Neural cell (in vitro differentiated cells): Measurements from ENCODE around the gene FAM168B. TPM values are rescaled to one million over a fixed set of nuclear protein-coding genes. Genes with fewer than 3 reads are reported as not detected.
A peak's percentile ranks its signal among the peaks of the same experiment; 100 is the strongest.

ENCODE experiments used
- H2AFZ ChIP-seq: fragments of 200-600, 300-800 bp; sonication (generic), shearing (Covaris generic); 2 replicates; pipeline ENCODE4 v1.6.0; 2014; ENCODE audit warnings: low read depth, mild to moderate bottlenecking, antibody characterized with exemption, low read length, moderate library complexity
- H3F3A ChIP-seq: fragments of 200-600 bp; shearing (Covaris generic); 2 replicates; pipeline ENCODE4 v1.6.1; 2016; ENCODE audit warnings: mild to moderate bottlenecking, moderate library complexity, mixed read lengths, antibody characterized with exemption, low read length; ENCODE audit not compliant: insufficient read depth, poor library complexity, severe bottlenecking
- H3K27ac ChIP-seq: fragments of 200-600, 300-800 bp; sonication (generic), shearing (Covaris generic); 2 replicates; pipeline ENCODE4 v1.5.1; 2014; ENCODE audit warnings: mild to moderate bottlenecking, low read length, moderate library complexity
- H3K27me3 ChIP-seq: fragments of 300-800, 200-600 bp; sonication (generic), shearing (Covaris generic); 2 replicates; pipeline ENCODE4 v1.6.0; 2014; ENCODE audit warnings: mild to moderate bottlenecking, low read depth, low read length, moderate library complexity; ENCODE audit not compliant: insufficient read depth
- H3K36me3 ChIP-seq: fragments of 300-800, 200-600 bp; sonication (generic), shearing (Covaris generic); 2 replicates; pipeline ENCODE4 v1.5.1; 2014; ENCODE audit warnings: mild to moderate bottlenecking, antibody characterized with exemption, low read length, moderate library complexity; ENCODE audit not compliant: insufficient read depth
- H3K4me2 ChIP-seq: fragments of 300-800, 200-600 bp; sonication (generic), shearing (Covaris generic); 2 replicates; pipeline ENCODE4 v1.6.0; 2014; ENCODE audit warnings: mild to moderate bottlenecking, low read length
- H3K4me3 ChIP-seq: fragments of 300-800, 200-600 bp; sonication (generic), shearing (Covaris generic); 2 replicates; pipeline ENCODE4 v1.5.1; 2014; ENCODE audit warnings: mild to moderate bottlenecking, low read length, moderate library complexity
- H3K79me2 ChIP-seq: fragments of 200-600 bp; shearing (Covaris generic); replicated peaks from 2 replicates; pipeline ENCODE4 v1.6.0; 2014; ENCODE audit warnings: mild to moderate bottlenecking, low read length, moderate library complexity; ENCODE audit not compliant: insufficient read depth
- H3K9ac ChIP-seq: fragments of 300-800, 200-600 bp; sonication (generic), shearing (Covaris generic); 2 replicates; pipeline ENCODE4 v1.6.1; 2016; ENCODE audit warnings: mild to moderate bottlenecking, low read length, mixed read lengths
- H3K9me2 ChIP-seq: fragments of 200-600 bp; shearing (Covaris generic); 2 replicates; pipeline ENCODE4 v1.6.1; 2016; ENCODE audit warnings: mild to moderate bottlenecking, low read length, mixed read lengths; ENCODE audit not compliant: insufficient read depth
- H3K9me3 ChIP-seq: fragments of 200-600, 300-800 bp; sonication (generic), shearing (Covaris generic); 2 replicates; pipeline ENCODE4 v1.6.1; 2016; ENCODE audit warnings: mild to moderate bottlenecking, mixed run types, low read length, moderate library complexity, mixed read lengths
- H4K20me1 ChIP-seq: fragments of 200-600 bp; shearing (Covaris generic); 2 replicates; pipeline ENCODE4 v1.6.1; 2016; ENCODE audit warnings: mild to moderate bottlenecking, mixed run types; ENCODE audit not compliant: insufficient read depth
- EP300 ChIP-seq: fragments of 450-650 bp; conservative IDR thresholded peaks from 2 replicates; pipeline ENCODE4 v1.6.1; 2014; ENCODE audit warnings: antibody characterized with exemption, mild to moderate bottlenecking, moderate library complexity; ENCODE audit not compliant: poor library complexity, severe bottlenecking
- EZH2 ChIP-seq: fragments of 200-600, 300-800 bp; shearing (Covaris generic), sonication (generic); IDR thresholded peaks from 2 replicates; pipeline ENCODE4 v1.6.1; 2014; ENCODE audit warnings: antibody characterized with exemption, low read length, borderline replicate concordance, mild to moderate bottlenecking; ENCODE audit not compliant: insufficient read depth, poor library complexity, severe bottlenecking
- MXI1 ChIP-seq: fragments of 450-650 bp; conservative IDR thresholded peaks from 2 replicates; pipeline ENCODE4 v1.6.1; 2014; ENCODE audit warnings: antibody characterized with exemption, mild to moderate bottlenecking; ENCODE audit not compliant: poor library complexity, severe bottlenecking
- POLR2AphosphoS5 ChIP-seq: IDR thresholded peaks from 2 replicates; pipeline ENCODE4 v1.6.1; 2012
- RAD21 ChIP-seq: fragments of 450-650 bp; conservative IDR thresholded peaks from 2 replicates; pipeline ENCODE4 v1.6.1; 2014; ENCODE audit warnings: antibody characterized with exemption, mild to moderate bottlenecking, moderate library complexity
- SMC3 ChIP-seq: fragments of 450-650 bp; conservative IDR thresholded peaks from 2 replicates; pipeline ENCODE4 v1.6.1; 2014; ENCODE audit warnings: antibody characterized with exemption, mild to moderate bottlenecking, moderate library complexity; ENCODE audit not compliant: poor library complexity
- TAF1 ChIP-seq: IDR thresholded peaks from 2 replicates; pipeline ENCODE4 v1.6.1; 2012; ENCODE audit warnings: low read depth
- polyA minus RNA-seq: library from RNA; depleted of rRNA, polyadenylated mRNA; stranded (reverse); fragments of >200 nt; gene quantifications from 2 replicates; pipeline ENCODE4 v1.2.3, GENCODE V29; 2014
- polyA plus RNA-seq: library from polyadenylated mRNA; depleted of rRNA; stranded (reverse); fragments of >200 nt; gene quantifications from 2 replicates; pipeline ENCODE4 v1.2.3, GENCODE V29; 2014
- TF ChIP-seq, protein P1 (sequence below): IDR thresholded peaks from 2 replicates; pipeline ENCODE4 v1.6.1; 2012; ENCODE audit warnings: borderline replicate concordance
- TF ChIP-seq, protein P2 (sequence below): fragments of 450-650 bp; IDR thresholded peaks from 2 replicates; pipeline ENCODE4 v1.5.1; 2014; ENCODE audit warnings: antibody characterized with exemption, mild to moderate bottlenecking, moderate library complexity; ENCODE audit not compliant: poor library complexity, severe bottlenecking

Gene FAM168B
- 154 and 162 TPM in 2 replicates for polyA plus RNA-seq
- 174 and 178 TPM in 2 replicates for polyA minus RNA-seq

DNA sequence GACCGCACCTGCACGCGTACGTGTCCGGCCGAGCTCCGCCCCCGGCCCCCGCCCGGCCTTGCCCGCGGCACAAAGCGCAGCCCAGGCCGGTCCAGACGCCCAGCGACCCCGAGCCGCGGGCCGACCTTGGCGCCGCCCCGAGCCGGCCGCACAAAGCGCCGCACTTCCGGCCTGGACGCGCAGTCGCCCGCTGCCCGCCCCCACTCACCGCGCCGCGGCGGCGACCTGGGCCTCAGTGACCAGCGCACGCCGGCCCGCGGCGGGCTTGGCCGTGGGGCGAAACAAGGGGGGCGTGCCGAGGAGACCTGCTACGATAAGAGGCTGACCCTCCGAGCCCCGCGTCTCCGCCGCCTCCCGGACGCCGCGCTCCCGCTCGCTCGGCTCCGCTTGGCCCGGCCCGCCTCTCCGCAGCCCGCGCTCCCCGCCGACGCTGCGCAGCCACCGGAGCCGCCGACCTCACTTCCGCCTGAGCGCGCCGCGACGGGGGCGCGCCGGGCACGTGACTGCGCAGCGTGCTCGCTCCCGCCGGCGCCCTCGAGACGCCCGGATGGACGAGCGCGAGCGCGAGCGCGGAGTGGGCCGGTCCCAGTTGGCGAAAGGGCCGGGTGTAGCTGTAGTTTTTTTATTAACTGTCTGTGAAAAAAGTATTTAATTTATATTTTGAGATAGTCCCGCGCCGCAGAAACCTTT, at the start of gene FAM168B:
TSS of gene FAM168B (minus strand) at position 455 of the 690 bp plus-strand sequence. CDS start 10,814 bp downstream, outside the sequence.
- no peaks in the 10 kb centered on the region for H3K27me3 ChIP-seq
- H3K9ac ChIP-seq, result peak within 1 kb of the TSS; percentile 93
- no peaks in the 10 kb centered on the region for H3K36me3 ChIP-seq
- H3F3A ChIP-seq, result no peaks in the 10 kb centered on the region
- H2AFZ ChIP-seq, result peak within 1 kb of the TSS; percentile 98
- TF ChIP-seq, protein P1, sequence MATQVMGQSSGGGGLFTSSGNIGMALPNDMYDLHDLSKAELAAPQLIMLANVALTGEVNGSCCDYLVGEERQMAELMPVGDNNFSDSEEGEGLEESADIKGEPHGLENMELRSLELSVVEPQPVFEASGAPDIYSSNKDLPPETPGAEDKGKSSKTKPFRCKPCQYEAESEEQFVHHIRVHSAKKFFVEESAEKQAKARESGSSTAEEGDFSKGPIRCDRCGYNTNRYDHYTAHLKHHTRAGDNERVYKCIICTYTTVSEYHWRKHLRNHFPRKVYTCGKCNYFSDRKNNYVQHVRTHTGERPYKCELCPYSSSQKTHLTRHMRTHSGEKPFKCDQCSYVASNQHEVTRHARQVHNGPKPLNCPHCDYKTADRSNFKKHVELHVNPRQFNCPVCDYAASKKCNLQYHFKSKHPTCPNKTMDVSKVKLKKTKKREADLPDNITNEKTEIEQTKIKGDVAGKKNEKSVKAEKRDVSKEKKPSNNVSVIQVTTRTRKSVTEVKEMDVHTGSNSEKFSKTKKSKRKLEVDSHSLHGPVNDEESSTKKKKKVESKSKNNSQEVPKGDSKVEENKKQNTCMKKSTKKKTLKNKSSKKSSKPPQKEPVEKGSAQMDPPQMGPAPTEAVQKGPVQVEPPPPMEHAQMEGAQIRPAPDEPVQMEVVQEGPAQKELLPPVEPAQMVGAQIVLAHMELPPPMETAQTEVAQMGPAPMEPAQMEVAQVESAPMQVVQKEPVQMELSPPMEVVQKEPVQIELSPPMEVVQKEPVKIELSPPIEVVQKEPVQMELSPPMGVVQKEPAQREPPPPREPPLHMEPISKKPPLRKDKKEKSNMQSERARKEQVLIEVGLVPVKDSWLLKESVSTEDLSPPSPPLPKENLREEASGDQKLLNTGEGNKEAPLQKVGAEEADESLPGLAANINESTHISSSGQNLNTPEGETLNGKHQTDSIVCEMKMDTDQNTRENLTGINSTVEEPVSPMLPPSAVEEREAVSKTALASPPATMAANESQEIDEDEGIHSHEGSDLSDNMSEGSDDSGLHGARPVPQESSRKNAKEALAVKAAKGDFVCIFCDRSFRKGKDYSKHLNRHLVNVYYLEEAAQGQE, result no peak
- no peak for TF ChIP-seq TAF1
- TF ChIP-seq SMC3, result peak; percentile 23
- no peak for TF ChIP-seq EZH2
- peak; percentile 96 for TF ChIP-seq POLR2AphosphoS5
- peak; percentile 28 for TF ChIP-seq RAD21
- TF ChIP-seq EP300, result peak; percentile 75
- TF ChIP-seq, protein P2, sequence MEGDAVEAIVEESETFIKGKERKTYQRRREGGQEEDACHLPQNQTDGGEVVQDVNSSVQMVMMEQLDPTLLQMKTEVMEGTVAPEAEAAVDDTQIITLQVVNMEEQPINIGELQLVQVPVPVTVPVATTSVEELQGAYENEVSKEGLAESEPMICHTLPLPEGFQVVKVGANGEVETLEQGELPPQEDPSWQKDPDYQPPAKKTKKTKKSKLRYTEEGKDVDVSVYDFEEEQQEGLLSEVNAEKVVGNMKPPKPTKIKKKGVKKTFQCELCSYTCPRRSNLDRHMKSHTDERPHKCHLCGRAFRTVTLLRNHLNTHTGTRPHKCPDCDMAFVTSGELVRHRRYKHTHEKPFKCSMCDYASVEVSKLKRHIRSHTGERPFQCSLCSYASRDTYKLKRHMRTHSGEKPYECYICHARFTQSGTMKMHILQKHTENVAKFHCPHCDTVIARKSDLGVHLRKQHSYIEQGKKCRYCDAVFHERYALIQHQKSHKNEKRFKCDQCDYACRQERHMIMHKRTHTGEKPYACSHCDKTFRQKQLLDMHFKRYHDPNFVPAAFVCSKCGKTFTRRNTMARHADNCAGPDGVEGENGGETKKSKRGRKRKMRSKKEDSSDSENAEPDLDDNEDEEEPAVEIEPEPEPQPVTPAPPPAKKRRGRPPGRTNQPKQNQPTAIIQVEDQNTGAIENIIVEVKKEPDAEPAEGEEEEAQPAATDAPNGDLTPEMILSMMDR, result no peak
- peak; percentile 75 for TF ChIP-seq MXI1
- H3K4me2 ChIP-seq, result peak within 1 kb of the TSS; percentile 63
- H3K4me3 ChIP-seq, result peak within 1 kb of the TSS; percentile 90
- H3K27ac ChIP-seq, result peak within 1 kb of the TSS; percentile 97
- H3K9me3 ChIP-seq, result no peaks in the 10 kb centered on the region
- H3K79me2 ChIP-seq, result peaks cover 44% of the 10 kb centered on the region
- no peaks in the 10 kb centered on the region for H3K9me2 ChIP-seq
- H4K20me1 ChIP-seq, result no peaks in the 10 kb centered on the region

DNA sequence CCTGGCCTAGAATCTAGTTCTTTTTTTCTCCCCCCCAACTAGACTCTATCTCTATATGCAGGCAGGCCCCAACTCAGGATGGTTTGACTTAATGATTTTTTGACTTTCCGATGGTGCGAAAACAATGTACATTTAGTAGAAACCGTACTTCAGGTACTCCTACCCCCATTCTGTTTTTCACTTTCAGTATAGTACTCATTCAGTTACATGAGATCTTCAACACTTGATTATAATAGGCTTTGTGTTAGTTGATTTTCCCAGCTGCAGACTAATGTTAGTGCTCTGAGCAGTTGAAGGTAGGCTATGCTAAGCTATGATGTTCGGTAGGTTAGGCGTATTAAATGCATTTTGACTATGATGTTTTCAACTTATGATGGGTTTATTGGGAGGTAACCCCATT, 49.6 kb upstream of the FAM168B start:
- Histone ChIP-seq H4K20me1 (no peaks in the 10 kb centered on the region), H3K4me3 (no peak overlapping the region), H3K9me2 (no peaks in the 10 kb centered on the region), H2AFZ (no peak overlapping the region), H3K9ac (no peak overlapping the region), H3K27ac (no peak overlapping the region), H3K36me3 (peaks cover 3% of the 10 kb centered on the region), H3K4me2 (no peak overlapping the region), H3F3A (no peaks in the 10 kb centered on the region), H3K9me3 (no peaks in the 10 kb centered on the region), H3K79me2 (no peaks in the 10 kb centered on the region), H3K27me3 (no peaks in the 10 kb centered on the region)
- no peak for TF ChIP-seq TAF1
- no peak for TF ChIP-seq EZH2
- TF ChIP-seq, protein P2, result no peak
- TF ChIP-seq POLR2AphosphoS5, result no peak
- TF ChIP-seq, protein P1, result no peak
- no peak for TF ChIP-seq SMC3
- no peak for TF ChIP-seq EP300
- TF ChIP-seq RAD21, result no peak
- no peak for TF ChIP-seq MXI1
